IPS DF 6.9 (cell line): ENCODE measurements around the gene MYL6.

Source experiments
- DNase-seq: peaks from one replicate; pipeline ENCODE4 v3.0.0-alpha.2; 2013; ENCODE audit warnings: low read depth, low spot score
- H3K27ac ChIP-seq: one replicate; pipeline ENCODE4 v1.5.1; 2013; ENCODE audit warnings: low read length, control low read depth
- H3K27me3 ChIP-seq: 2 replicates; pipeline ENCODE4 v1.6.1; 2013; ENCODE audit warnings: mild to moderate bottlenecking, low read length; ENCODE audit not compliant: control insufficient read depth, insufficient read depth
- H3K36me3 ChIP-seq: 2 replicates; pipeline ENCODE4 v1.6.1; 2013; ENCODE audit warnings: low read length; ENCODE audit not compliant: control insufficient read depth, insufficient read depth
- H3K4me1 ChIP-seq: 2 replicates; pipeline ENCODE4 v1.6.1; 2013; ENCODE audit warnings: low read length; ENCODE audit not compliant: control insufficient read depth, insufficient read depth
- H3K4me3 ChIP-seq: 2 replicates; pipeline ENCODE4 v1.5.1; 2013; ENCODE audit warnings: mild to moderate bottlenecking, low read length
- H3K9me3 ChIP-seq: 2 replicates; pipeline ENCODE4 v1.6.1; 2013; ENCODE audit warnings: low read length, inconsistent platforms; ENCODE audit not compliant: control insufficient read depth, insufficient read depth
- WGBS: extraction: QIAGEN DNeasy Blood & Tissue Kit; methylation state at CpG from one replicate; pipeline ENCODE4 v1.1.7; 2013; ENCODE audit warnings: mixed read lengths, missing lambda C conversion rate; ENCODE audit not compliant: insufficient read length, insufficient coverage; 5-methylcytosine and 5-hydroxymethylcytosine counted together

The MYL6 gene

GRCh38 chr12:56120158-56120846 lies 37.9 kb upstream of the MYL6 start:
- WGBS = no CpG with 5 or more reads among the region's 17 CpGs
- no peak for DNase-seq
- no peaks in the 10 kb centered on the region for H3K9me3 ChIP-seq
- no peaks in the 10 kb centered on the region for H3K27me3 ChIP-seq
- peaks cover 5% of the 10 kb centered on the region; the same call in 1 of the 2 replicates for H3K36me3 ChIP-seq
- H3K27ac ChIP-seq = no peak overlapping the region
- peaks cover 2% of the 10 kb centered on the region; the same call in 1 of the 2 replicates for H3K4me1 ChIP-seq
- no peak overlapping the region for H3K4me3 ChIP-seq

GRCh38 chr12:56121204-56121870 lies 36.8 kb upstream of the MYL6 start:
- peaks cover 5% of the 10 kb centered on the region; the same call in 1 of the 2 replicates for H3K36me3 ChIP-seq
- whole genome bisulfite sequencing = no CpG with 5 or more reads among the region's 11 CpGs
- H3K4me3 ChIP-seq = no peak overlapping the region
- no peaks in the 10 kb centered on the region for H3K9me3 ChIP-seq
- DNase-seq = no peak
- H3K27me3 ChIP-seq = no peaks in the 10 kb centered on the region
- peaks cover 2% of the 10 kb centered on the region; the same call in 1 of the 2 replicates for H3K4me1 ChIP-seq
- no peak overlapping the region for H3K27ac ChIP-seq

- Histone ChIP-seq H3K36me3 (peaks cover 5% of the 10 kb centered on the region; the same call in 1 of the 2 replicates), H3K9me3 (no peaks in the 10 kb centered on the region), H3K27ac (no peak overlapping the region), H3K27me3 (no peaks in the 10 kb centered on the region), H3K4me3 (no peak overlapping the region), H3K4me1 (peaks cover 2% of the 10 kb centered on the region; the same call in 1 of the 2 replicates)
- no CpG with 5 or more reads among the region's 2 CpGs for WGBS
- no peak for DNase-seq
Observed at GRCh38 chr12:56122637-56123036, 35.5 kb upstream of the MYL6 start.

- WGBS = no CpG with 5 or more reads among the region's 4 CpGs
- Histone ChIP-seq H3K9me3 (no peaks in the 10 kb centered on the region), H3K27ac (no peak overlapping the region), H3K27me3 (no peaks in the 10 kb centered on the region), H3K36me3 (0 out of 2 replicates have a peak, but pooled peaks cover 3% of the 10 kb centered on the region), H3K4me1 (no peaks in the 10 kb centered on the region; the same call in 1 of the 2 replicates), H3K4me3 (no peak overlapping the region)
- no peak for DNase-seq
Observed at GRCh38 chr12:56124133-56124532, 34.0 kb upstream of the MYL6 start.

- WGBS = no CpG with 5 or more reads among the region's 3 CpGs
- H3K27ac ChIP-seq = no peak overlapping the region
Observed at GRCh38 chr12:56126732-56127239, 31.4 kb upstream of the MYL6 start.

GRCh38 chr12:56127485-56127887 lies 30.7 kb upstream of the MYL6 start:
- H3K36me3 ChIP-seq = peaks cover 21% of the 10 kb centered on the region
- H3K4me1 ChIP-seq = no peaks in the 10 kb centered on the region; the same call in 1 of the 2 replicates
- no peaks in the 10 kb centered on the region for H3K27me3 ChIP-seq
- no CpG with 5 or more reads among the region's 8 CpGs for WGBS
- H3K9me3 ChIP-seq = no peaks in the 10 kb centered on the region
- H3K27ac ChIP-seq = no peak overlapping the region
- H3K4me3 ChIP-seq = peak overlapping the region; percentile 13; the same call in 1 of the 2 replicates
- DNase-seq = no peak

More at GRCh38 chr12:56126732-56127239, 31.4 kb upstream of the MYL6 start:
- no peak overlapping the region for H3K4me3 ChIP-seq
- H3K27me3 ChIP-seq = no peaks in the 10 kb centered on the region
- no peak for DNase-seq
- H3K9me3 ChIP-seq = no peaks in the 10 kb centered on the region
- no peaks in the 10 kb centered on the region; the same call in 1 of the 2 replicates for H3K4me1 ChIP-seq
- peaks cover 14% of the 10 kb centered on the region for H3K36me3 ChIP-seq

GRCh38 chr12:56127888-56128669 lies 30.1 kb upstream of the MYL6 start, which contains the start of gene ESYT1:
Gene ESYT1, plus strand, starts transcription at chr12:56128267. Its CDS starts 53 bp downstream, at chr12:56128320.
- H3K4me3 ChIP-seq = peak within 1 kb of the TSS; percentile 70
- H3K36me3 ChIP-seq = peaks cover 23% of the 10 kb centered on the region
- no CpG with 5 or more reads among the region's 49 CpGs for WGBS
- H3K4me1 ChIP-seq = no peaks in the 10 kb centered on the region; the same call in 1 of the 2 replicates
- no peaks in the 10 kb centered on the region for H3K9me3 ChIP-seq
- no peaks in the 10 kb centered on the region for H3K27me3 ChIP-seq
- DNase-seq = peak; percentile 100
- no peak within 1 kb of the TSS for H3K27ac ChIP-seq

- Histone ChIP-seq H3K27ac (no peak overlapping the region), H3K36me3 (peaks cover 29% of the 10 kb centered on the region), H3K4me1 (no peaks in the 10 kb centered on the region; the same call in 1 of the 2 replicates), H3K4me3 (peak overlapping the region; percentile 70), H3K9me3 (no peaks in the 10 kb centered on the region), H3K27me3 (no peaks in the 10 kb centered on the region)
- WGBS = no CpG with 5 or more reads among the region's 20 CpGs
- DNase-seq = no peak
Observed at GRCh38 chr12:56128670-56129205, 29.4 kb upstream of the MYL6 start.

GRCh38 chr12:56129206-56129941 lies 28.8 kb upstream of the MYL6 start:
- DNase-seq = no peak
- no peaks in the 10 kb centered on the region for H3K27me3 ChIP-seq
- H3K9me3 ChIP-seq = no peaks in the 10 kb centered on the region
- no peak overlapping the region for H3K27ac ChIP-seq
- WGBS = no CpG with 5 or more reads among the region's 29 CpGs
- no peaks in the 10 kb centered on the region; the same call in 1 of the 2 replicates for H3K4me1 ChIP-seq
- H3K4me3 ChIP-seq = peak overlapping the region; percentile 70; the same call in 1 of the 2 replicates
- H3K36me3 ChIP-seq = peaks cover 34% of the 10 kb centered on the region
